HepG2 (cell line): ENCODE results near the gene G6PD. TPM values are rescaled to one million over a fixed set of nuclear protein-coding genes. Genes with fewer than 3 reads are reported as not detected.
"Not testable (repeated sequence)": the region's sequence is repeated elsewhere in the genome, so short reads cannot be mapped to it uniquely, and the experiment has no call there.

Source experiments
- ATAC-seq: fragments of 200-7000 bp; cut with Tn5 transposase; 3 replicates; pipeline ENCODE4 v1.9.1; 2020; ENCODE audit warnings: mild to moderate bottlenecking, moderate library complexity
- BruUV-seq: library from RNA; stranded (reverse); fragments of 400-500 nt; replicated peaks from 2 replicates; lab custom pipeline; 2021; lab: Mats Ljungman, UMichigan
- CTCF ChIA-PET: fragments of 300-600 bp; formaldehyde crosslinking; extraction: SDS; loops from one replicate; lab custom pipeline; 2021; ENCODE audit warnings: low total read pairs, inconsistent platforms, low intra/inter-chr PET ratio; lab: Yijun Ruan, JAX
- POLR2A ChIA-PET: fragments of 350-600 bp; sonication (Branson Sonifier 250); formaldehyde crosslinking; loops from one replicate; lab custom pipeline; 2020; ENCODE audit warnings: antibody characterized with exemption, inconsistent platforms; lab: Yijun Ruan, JAX
- DNase-seq: peaks from one replicate; pipeline ENCODE4 v3.0.0-alpha.2; 2015; ENCODE audit warnings: low spot score
- FAIRE-seq: peaks from 3 replicates; lab custom pipeline; 2011; peaks lifted over from hg19 to GRCh38; lab: Jason Lieb, UNC
- H2AFZ ChIP-seq: one replicate; pipeline ENCODE4 v1.6.1; 2011; ENCODE audit warnings: low read length, inconsistent platforms
- H3K27ac ChIP-seq: fragments of 300-600 bp; 3 replicates; pipeline ENCODE4 v1.8.0; 2011; ENCODE audit warnings: mixed run types, mild to moderate bottlenecking, mixed read lengths, low read length, inconsistent platforms; ENCODE audit not compliant: insufficient read depth; ENCODE audit errors: extremely low read length
- H3K27me3 ChIP-seq, 2 experiments: fragments of 200-600 bp in 1 of 2; 2 replicates in 1 of 2; 3 replicates in 1 of 2; pipeline versions ENCODE4 v1.6.0 to v1.8.0; 2011; ENCODE audit warnings: low read length in 2 of 2, mild to moderate bottlenecking in 2 of 2, moderate library complexity in 2 of 2, inconsistent platforms in 1 of 2; ENCODE audit not compliant: insufficient read depth in 2 of 2, control insufficient read depth in 1 of 2
- H3K36me3 ChIP-seq, 2 experiments: fragments of 200-600 bp in 1 of 2; replicated peaks in 1 of 2; 2 replicates in 1 of 2; 3 replicates in 1 of 2; pipeline versions ENCODE4 v1.5.1 to v1.8.0; 2011; ENCODE audit warnings: low read length in 2 of 2, inconsistent platforms in 1 of 2; ENCODE audit not compliant: insufficient read depth in 2 of 2, control insufficient read depth in 1 of 2
- H3K4me1 ChIP-seq: 2 replicates; pipeline ENCODE4 v1.5.1; 2012; ENCODE audit warnings: low read length, inconsistent platforms; ENCODE audit not compliant: insufficient read depth
- H3K4me2 ChIP-seq: 2 replicates; pipeline ENCODE4 v1.6.0; 2011; ENCODE audit warnings: low read depth, low read length, inconsistent platforms
- H3K4me3 ChIP-seq, 3 experiments: fragments of 200-600 bp in 1 of 3; sonication (generic), shearing (Covaris generic) in 1 of 3; replicated peaks in 1 of 3; 2 replicates each; pipeline ENCODE4 v1.5.1; 2011 to 2016; ENCODE audit warnings: low read length in 3 of 3, inconsistent platforms in 2 of 3, low read depth in 2 of 3, mild to moderate bottlenecking in 2 of 3, control low read depth in 1 of 3, mixed read lengths in 1 of 3; ENCODE audit not compliant: insufficient read depth in 1 of 3
- H3K79me2 ChIP-seq: one replicate; pipeline ENCODE4 v1.6.1; 2011; ENCODE audit warnings: low read length, inconsistent platforms; ENCODE audit not compliant: insufficient read depth
- H3K9ac ChIP-seq: 2 replicates; pipeline ENCODE4 v1.6.0; 2011; ENCODE audit warnings: mild to moderate bottlenecking, low read depth, low read length, inconsistent platforms; ENCODE audit not compliant: insufficient read depth
- H3K9me3 ChIP-seq: 2 replicates; pipeline ENCODE4 v1.5.1; 2012; ENCODE audit warnings: mild to moderate bottlenecking, low read length
- H4K20me1 ChIP-seq: 2 replicates; pipeline ENCODE4 v1.6.0; 2011; ENCODE audit warnings: inconsistent platforms, mild to moderate bottlenecking, low read length, moderate library complexity; ENCODE audit not compliant: insufficient read depth
- ZNF460 ChIP-seq: sonication (generic); formaldehyde crosslinking; IDR thresholded peaks from 2 replicates; pipeline ENCODE4 v1.5.1; 2020; ENCODE audit warnings: missing genetic modification reagents, mild to moderate bottlenecking, borderline replicate concordance
- WGBS: methylation state at CpG from one replicate; pipeline ENCODE4 v1.1.6; 2017; ENCODE audit warnings: low lambda C conversion rate; 5-methylcytosine and 5-hydroxymethylcytosine counted together
- in situ Hi-C: cut with HindIII; loops from 2 replicates; pipeline ENCODE4 v1.10.0; 2017; ENCODE audit warnings: low pct_unique_long_range_greater_than_20kb; ENCODE audit not compliant: extremely low pct_ligation_motif_present
- intact Hi-C: fragments of 100-400 bp; cut with micrococcal nuclease; formaldehyde crosslinking; loops from one replicate; pipeline ENCODE4 v1.10.0; 2022; ENCODE audit not compliant: unreplicated experiment
- polyA plus RNA-seq, 8 experiments: library from polyadenylated mRNA; depleted of rRNA in 3 of 8; stranded (reverse) in 7 of 8; unstranded in 1 of 8; fragments of >200 nt; fragmentation: Illumina TruSeq in 4 of 8; extraction: Trizol in 4 of 8; gene quantifications; 2 replicates each; pipeline versions ENCODE4 v1.2.1 to v1.2.3, GENCODE V29; 2011 to 2016; ENCODE audit warnings: low read depth in 4 of 8, missing spikeins in 1 of 8, mixed read lengths in 1 of 8; ENCODE audit not compliant: insufficient read depth in 1 of 8
- total RNA-seq, 5 experiments: library from RNA; depleted of rRNA; stranded (reverse); fragments of >200 nt; fragmentation: Illumina TruSeq; extraction: Trizol; gene quantifications; 2 replicates each; pipeline ENCODE4 v1.2.3, GENCODE V29; 2016; ENCODE audit warnings: low read depth in 1 of 5
- TF ChIP-seq, protein P1 (sequence below): sonication (generic); formaldehyde crosslinking; IDR thresholded peaks from 2 replicates; pipeline ENCODE4 v1.5.0; 2020; ENCODE audit warnings: mild to moderate bottlenecking, missing genetic modification reagents
- TF ChIP-seq, protein P2 (sequence below): sonication (generic); formaldehyde crosslinking; IDR thresholded peaks from 2 replicates; pipeline ENCODE4 v1.4.0; 2020; ENCODE audit warnings: missing genetic modification reagents, mild to moderate bottlenecking, borderline replicate concordance

Gene G6PD
- total and polyA plus RNA-seq, 2 of the 13 experiments (the other 11 are each of a cell fraction or from before 2014, with no cell fraction given): 18.8 to 28.8 TPM

GRCh38 chrX:154540365-154540764 lies 6.3 kb downstream of the G6PD start:
- peak overlapping the region; percentile 54 to 78 (median 72); a peak in 4 of 6 replicates for H3K4me3 ChIP-seq

More at GRCh38 chrX:154540365-154540764, 6.3 kb downstream of the G6PD start:
- H4K20me1 ChIP-seq, H3K27me3 ChIP-seq, H2AFZ ChIP-seq, BruUV-seq, ATAC-seq, FAIRE-seq, DNase-seq, CTCF ChIA-PET, H3K9me3 ChIP-seq, H3K36me3 ChIP-seq, intact Hi-C loops: not testable (repeated sequence)
- Histone ChIP-seq H3K27ac (peak overlapping the region; percentile 100), H3K79me2 (peaks cover 30% of the 10 kb centered on the region), H3K4me1 (peaks cover 64% of the 10 kb centered on the region), H3K4me2 (peak overlapping the region; percentile 93), H3K9ac (peak overlapping the region; percentile 96)
- in situ Hi-C loops: loop anchor here (25.0 kb wide), 1 partner anchor 128 kb away; the partner anchor contains the start of genes DNASE1L1 and TAFAZZIN
- WGBS: 41% methylated on average over 6 of the region's 7 CpGs
- POLR2A ChIA-PET: interaction anchor here (0.7 to 4.0 kb wide), 8 partner anchors 11 to 1477 kb away, joined by 3 to 38 read pairs (median 18); partner anchors contain the start of genes FAM3A, FLNA, RPL10 and SLC10A3
- TF ChIP-seq, protein P1, sequence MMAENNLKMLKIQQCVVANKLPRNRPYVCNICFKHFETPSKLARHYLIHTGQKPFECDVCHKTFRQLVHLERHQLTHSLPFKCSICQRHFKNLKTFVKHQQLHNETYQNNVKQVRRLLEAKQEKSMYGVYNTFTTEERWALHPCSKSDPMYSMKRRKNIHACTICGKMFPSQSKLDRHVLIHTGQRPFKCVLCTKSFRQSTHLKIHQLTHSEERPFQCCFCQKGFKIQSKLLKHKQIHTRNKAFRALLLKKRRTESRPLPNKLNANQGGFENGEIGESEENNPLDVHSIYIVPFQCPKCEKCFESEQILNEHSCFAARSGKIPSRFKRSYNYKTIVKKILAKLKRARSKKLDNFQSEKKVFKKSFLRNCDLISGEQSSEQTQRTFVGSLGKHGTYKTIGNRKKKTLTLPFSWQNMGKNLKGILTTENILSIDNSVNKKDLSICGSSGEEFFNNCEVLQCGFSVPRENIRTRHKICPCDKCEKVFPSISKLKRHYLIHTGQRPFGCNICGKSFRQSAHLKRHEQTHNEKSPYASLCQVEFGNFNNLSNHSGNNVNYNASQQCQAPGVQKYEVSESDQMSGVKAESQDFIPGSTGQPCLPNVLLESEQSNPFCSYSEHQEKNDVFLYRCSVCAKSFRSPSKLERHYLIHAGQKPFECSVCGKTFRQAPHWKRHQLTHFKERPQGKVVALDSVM (CRISPR knock-in tag): peak; percentile 58; the same call in 1 of the 2 replicates
- TF ChIP-seq, protein P2, sequence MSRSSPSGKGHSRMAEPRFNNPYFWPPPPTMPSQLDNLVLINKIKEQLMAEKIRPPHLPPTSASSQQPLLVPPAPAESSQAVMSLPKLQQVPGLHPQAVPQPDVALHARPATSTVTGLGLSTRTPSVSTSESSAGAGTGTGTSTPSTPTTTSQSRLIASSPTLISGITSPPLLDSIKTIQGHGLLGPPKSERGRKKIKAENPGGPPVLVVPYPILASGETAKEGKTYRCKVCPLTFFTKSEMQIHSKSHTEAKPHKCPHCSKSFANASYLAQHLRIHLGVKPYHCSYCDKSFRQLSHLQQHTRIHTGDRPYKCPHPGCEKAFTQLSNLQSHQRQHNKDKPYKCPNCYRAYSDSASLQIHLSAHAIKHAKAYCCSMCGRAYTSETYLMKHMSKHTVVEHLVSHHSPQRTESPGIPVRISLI (CRISPR knock-in tag): peak; percentile 54; the same call in 1 of the 2 replicates
- TF ChIP-seq ZNF460 (CRISPR knock-in tag): peak; percentile 82
